ENCODE measurements around the gene RASGRP2.

The RASGRP2 gene

DNA sequence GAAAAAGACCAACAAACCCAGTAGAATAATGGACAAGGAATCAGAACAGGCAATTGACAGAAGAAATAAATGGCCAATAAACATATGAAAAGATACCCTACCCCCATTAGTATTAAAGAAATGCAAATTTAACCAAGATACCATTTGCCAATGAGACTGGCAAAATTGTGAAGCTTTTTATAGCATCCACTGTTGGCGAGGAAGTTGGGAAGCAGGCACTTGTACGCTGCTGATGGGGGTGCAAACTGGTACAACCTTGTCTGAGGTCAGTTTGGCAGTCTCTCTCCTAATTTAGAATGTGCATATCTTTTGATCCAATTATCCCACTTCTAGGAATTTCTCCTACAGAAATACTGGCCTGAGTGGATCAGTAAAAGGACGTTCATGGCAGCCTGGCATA, 12.3 kb downstream of the RASGRP2 start:
- ChIA-PET POLR2A (no interaction called here), CTCF (interaction anchor here (1.3 kb wide), 1 partner anchor 13 kb away, joined by 3 read pairs; no protein-coding TSS in a partner anchor)

DNA sequence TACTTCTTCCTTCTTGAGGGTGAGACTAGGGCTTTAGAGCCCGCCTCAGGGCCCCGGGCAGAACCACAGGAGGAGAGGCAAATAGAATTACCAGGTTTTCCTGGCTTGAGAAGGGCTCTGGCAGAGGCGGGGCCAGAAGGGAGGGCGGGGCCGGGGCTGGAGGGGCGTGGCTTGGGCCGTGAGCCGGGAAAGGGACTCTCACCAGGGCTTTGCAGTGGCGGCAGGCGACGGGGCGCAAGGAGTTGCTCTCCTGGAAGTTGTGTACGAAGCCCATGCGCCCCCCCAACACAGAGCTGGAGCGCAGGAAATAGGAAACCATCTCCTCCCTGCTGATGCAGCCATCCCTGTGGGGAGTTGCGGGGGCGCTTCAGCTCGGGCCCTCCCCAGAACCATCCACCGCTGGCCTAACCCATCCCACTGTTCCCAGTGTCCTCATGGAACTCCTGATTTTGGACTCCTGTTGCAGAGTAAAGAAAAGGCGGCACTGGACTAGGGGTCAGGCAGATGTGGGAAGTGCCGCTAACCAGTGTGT, 14.0 kb downstream of the RASGRP2 start:
- H3K9me3 ChIP-seq (ENCODE audit: control extremely low read depth in 1 of 5, control insufficient read depth in 4 of 5, insufficient read depth in 2 of 5, low read depth in 1 of 5, low read length in 4 of 5): no peaks in the 10 kb centered on the region
- H3K36me3 ChIP-seq (ENCODE audit: control insufficient read depth in 4 of 4, insufficient read depth in 4 of 4, low read length in 3 of 4): peaks cover 8 to 67% (median 49%) of the 10 kb centered on the region in 4 experiments
- no peak overlapping the region for H3K4me3 ChIP-seq (ENCODE audit: control insufficient read depth in 1 of 7, extremely low read depth in 1 of 7, insufficient read depth in 4 of 7, low read depth in 2 of 7, low read length in 6 of 7)
- POLR2A ChIA-PET: no interaction called here
- H3K27ac ChIP-seq (ENCODE audit: insufficient read depth in 1 of 2, low read depth in 1 of 2, low read length in 2 of 2, poor library complexity in 1 of 2, severe bottlenecking in 2 of 2): no peak overlapping the region
- CTCF ChIA-PET: interaction anchor here (1.1 to 1.3 kb wide), 2 partner anchors 8 to 41 kb away, joined by 3 to 4 read pairs; no protein-coding TSS in a partner anchor
- peaks cover 0 to 6% (median 4%) of the 10 kb centered on the region in 4 experiments for H3K4me1 ChIP-seq (ENCODE audit: control extremely low read depth in 1 of 4, control insufficient read depth in 4 of 4, insufficient read depth in 4 of 4, low read length in 3 of 4)
- 72% methylated on average over 15 of the region's 21 CpGs for whole genome bisulfite sequencing (ENCODE audit: insufficient coverage)
- H3K27me3 ChIP-seq (replicated peaks in 2 of 5; ENCODE audit: control insufficient read depth in 4 of 5, insufficient read depth in 5 of 5, low read length in 4 of 5): no peaks in the 10 kb centered on the region
- DNase-seq: peak in 1 of 3 donors; percentile 37

More for the DNA sequence above, 12.3 kb downstream of the RASGRP2 start:
- Histone ChIP-seq H3K27me3 (replicated peaks in 2 of 5; ENCODE audit: control insufficient read depth in 4 of 5, insufficient read depth in 5 of 5, low read length in 4 of 5) (no peaks in the 10 kb centered on the region), H3K4me1 (ENCODE audit: control extremely low read depth in 1 of 4, control insufficient read depth in 4 of 4, insufficient read depth in 4 of 4, low read length in 3 of 4) (peaks cover 0 to 3% (median 0%) of the 10 kb centered on the region in 4 experiments), H3K9me3 (ENCODE audit: control extremely low read depth in 1 of 5, control insufficient read depth in 4 of 5, insufficient read depth in 2 of 5, low read depth in 1 of 5, low read length in 4 of 5) (no peaks in the 10 kb centered on the region), H3K36me3 (ENCODE audit: control insufficient read depth in 4 of 4, insufficient read depth in 4 of 4, low read length in 3 of 4) (peaks cover 11 to 83% (median 61%) of the 10 kb centered on the region in 4 experiments), H3K27ac (ENCODE audit: insufficient read depth in 1 of 2, low read depth in 1 of 2, low read length in 2 of 2, poor library complexity in 1 of 2, severe bottlenecking in 2 of 2) (no peak overlapping the region), H3K4me3 (ENCODE audit: control insufficient read depth in 1 of 7, extremely low read depth in 1 of 7, insufficient read depth in 4 of 7, low read depth in 2 of 7, low read length in 6 of 7) (no peak overlapping the region)
- no peak for DNase-seq
- WGBS (ENCODE audit: insufficient coverage): 93% methylated on average over 2 of the region's 3 CpGs

DNA sequence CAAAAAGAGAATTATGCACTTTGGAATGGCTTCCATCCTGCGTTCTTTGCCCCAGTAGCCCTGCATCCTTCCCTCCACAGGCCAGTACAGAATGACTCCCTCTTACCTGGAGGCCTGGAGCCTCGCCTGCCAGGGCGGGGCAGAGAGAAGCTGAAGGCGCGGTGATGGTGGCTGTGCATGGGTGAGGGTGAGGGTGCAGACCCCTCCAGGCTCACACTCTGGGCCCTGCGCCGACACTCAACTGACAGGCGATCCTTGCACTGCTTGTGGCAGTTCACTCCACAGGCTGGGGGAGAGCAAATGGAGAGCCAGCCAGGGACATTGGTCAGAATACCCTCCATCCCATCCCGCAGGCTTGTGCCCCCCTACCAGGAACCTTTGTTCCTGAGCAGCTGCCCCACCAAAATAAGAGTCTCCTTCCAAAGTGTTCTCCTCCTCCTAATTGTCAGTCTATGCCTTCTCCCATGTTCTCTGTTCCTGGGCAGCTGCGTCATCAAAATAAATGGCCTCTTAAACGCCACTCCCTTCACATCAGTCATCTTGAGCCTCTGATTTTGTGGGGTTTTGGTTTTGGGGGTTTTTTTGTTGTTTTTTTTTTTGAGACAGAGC, 15.1 kb downstream of the RASGRP2 start:
- WGBS (ENCODE audit: insufficient coverage): 98% methylated on average over 8 of the region's 11 CpGs
- H3K27ac ChIP-seq (ENCODE audit: insufficient read depth in 1 of 2, low read depth in 1 of 2, low read length in 2 of 2, poor library complexity in 1 of 2, severe bottlenecking in 2 of 2): no peak overlapping the region
- no peaks in the 10 kb centered on the region for H3K9me3 ChIP-seq (ENCODE audit: control extremely low read depth in 1 of 5, control insufficient read depth in 4 of 5, insufficient read depth in 2 of 5, low read depth in 1 of 5, low read length in 4 of 5)
- no peak overlapping the region for H3K4me3 ChIP-seq (ENCODE audit: control insufficient read depth in 1 of 7, extremely low read depth in 1 of 7, insufficient read depth in 4 of 7, low read depth in 2 of 7, low read length in 6 of 7)
- DNase-seq: no peak
- ChIA-PET POLR2A (no interaction called here), CTCF (interaction anchor here (1.0 kb wide), 1 partner anchor 40 kb away, joined by 3 read pairs; no protein-coding TSS in a partner anchor)
- no peaks in the 10 kb centered on the region for H3K27me3 ChIP-seq (replicated peaks in 2 of 5; ENCODE audit: control insufficient read depth in 4 of 5, insufficient read depth in 5 of 5, low read length in 4 of 5)
- peaks cover 0 to 17% (median 10%) of the 10 kb centered on the region in 4 experiments for H3K4me1 ChIP-seq (ENCODE audit: control extremely low read depth in 1 of 4, control insufficient read depth in 4 of 4, insufficient read depth in 4 of 4, low read length in 3 of 4)
- peaks cover 7 to 57% (median 43%) of the 10 kb centered on the region in 4 experiments for H3K36me3 ChIP-seq (ENCODE audit: control insufficient read depth in 4 of 4, insufficient read depth in 4 of 4, low read length in 3 of 4)

DNA sequence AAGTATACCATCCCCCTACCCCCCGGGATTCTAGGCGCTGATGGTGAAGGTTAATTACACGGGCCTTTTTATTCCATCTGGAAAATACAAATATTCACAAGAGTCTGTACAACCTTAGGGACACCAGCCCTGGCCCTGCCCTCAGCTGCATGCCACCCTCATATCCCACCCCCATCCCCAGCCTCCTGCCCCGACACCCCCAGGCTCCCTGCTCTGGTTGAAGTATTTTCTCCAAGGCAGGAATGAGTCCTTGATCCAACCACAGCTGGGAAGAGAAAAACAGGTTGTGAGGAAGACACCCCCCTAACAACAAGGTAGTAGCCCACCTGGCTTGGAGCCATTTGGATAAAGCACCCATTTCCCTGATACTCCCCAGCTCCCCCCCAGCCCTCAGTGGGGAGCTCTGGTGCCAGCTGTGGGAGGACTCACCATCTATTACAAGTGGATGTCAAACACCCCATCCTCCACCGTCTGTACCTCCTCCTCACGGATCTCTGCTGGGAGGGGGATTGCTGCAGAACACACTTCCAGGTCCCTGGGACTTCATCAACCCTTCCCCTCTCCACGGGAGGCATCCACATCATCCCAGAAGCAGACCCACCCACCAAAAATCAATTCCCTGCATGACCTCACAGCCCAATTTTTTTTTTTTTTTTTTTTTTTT, 16.9 kb downstream of the RASGRP2 start:
- DNase-seq: no peak
- Histone ChIP-seq H3K36me3 (ENCODE audit: control insufficient read depth in 4 of 4, insufficient read depth in 4 of 4, low read length in 3 of 4) (peaks cover 7 to 46% (median 36%) of the 10 kb centered on the region in 4 experiments), H3K9me3 (ENCODE audit: control extremely low read depth in 1 of 5, control insufficient read depth in 4 of 5, insufficient read depth in 2 of 5, low read depth in 1 of 5, low read length in 4 of 5) (no peaks in the 10 kb centered on the region), H3K4me1 (ENCODE audit: control extremely low read depth in 1 of 4, control insufficient read depth in 4 of 4, insufficient read depth in 4 of 4, low read length in 3 of 4) (peaks cover 0 to 27% (median 17%) of the 10 kb centered on the region in 4 experiments), H3K27me3 (replicated peaks in 2 of 5; ENCODE audit: control insufficient read depth in 4 of 5, insufficient read depth in 5 of 5, low read length in 4 of 5) (peaks cover 0 to 7% (median 4%) of the 10 kb centered on the region in 5 experiments), H3K27ac (ENCODE audit: insufficient read depth in 1 of 2, low read depth in 1 of 2, low read length in 2 of 2, poor library complexity in 1 of 2, severe bottlenecking in 2 of 2) (no peak overlapping the region), H3K4me3 (ENCODE audit: control insufficient read depth in 1 of 7, extremely low read depth in 1 of 7, insufficient read depth in 4 of 7, low read depth in 2 of 7, low read length in 6 of 7) (no peak overlapping the region)
- ChIA-PET CTCF (interaction anchor here (0.9 to 2.1 kb wide), 6 partner anchors 9 to 74 kb away, joined by 3 to 10 read pairs (median 4); no protein-coding TSS in a partner anchor), POLR2A (no interaction called here)
- 89% methylated on average over 6 of the region's 7 CpGs for WGBS (ENCODE audit: insufficient coverage)

DNA sequence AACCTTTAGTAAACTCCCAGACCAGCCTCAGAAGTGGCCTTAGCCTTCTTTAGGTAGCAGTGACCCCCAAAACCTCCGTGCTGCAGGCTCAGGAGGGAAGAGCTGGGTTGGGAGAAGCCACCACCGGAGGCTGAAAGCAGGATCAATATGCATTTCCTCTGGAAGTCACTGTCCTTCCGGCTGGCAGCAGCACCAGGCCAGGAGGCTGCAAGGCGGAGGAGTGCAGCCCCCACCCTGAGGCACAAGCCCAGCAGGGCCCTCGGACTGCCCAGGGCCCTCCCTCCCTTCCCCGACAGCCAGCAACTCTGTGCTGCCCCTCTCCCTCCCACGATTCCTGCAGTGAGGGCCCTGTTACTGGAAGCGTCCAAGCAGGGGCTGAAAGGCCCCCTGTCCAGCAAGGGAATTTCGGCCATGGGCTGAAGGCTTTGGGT, 17.7 kb downstream of the RASGRP2 start:
- peaks cover 0 to 15% (median 5%) of the 10 kb centered on the region in 5 experiments for H3K27me3 ChIP-seq (replicated peaks in 2 of 5; ENCODE audit: control insufficient read depth in 4 of 5, insufficient read depth in 5 of 5, low read length in 4 of 5)
- no peaks in the 10 kb centered on the region for H3K9me3 ChIP-seq (ENCODE audit: control extremely low read depth in 1 of 5, control insufficient read depth in 4 of 5, insufficient read depth in 2 of 5, low read depth in 1 of 5, low read length in 4 of 5)
- no peak overlapping the region for H3K27ac ChIP-seq (ENCODE audit: insufficient read depth in 1 of 2, low read depth in 1 of 2, low read length in 2 of 2, poor library complexity in 1 of 2, severe bottlenecking in 2 of 2)
- WGBS (ENCODE audit: insufficient coverage): 81% methylated on average over 9 of the region's 9 CpGs
- POLR2A ChIA-PET: no interaction called here
- no peak for DNase-seq
- no peak overlapping the region for H3K4me3 ChIP-seq (ENCODE audit: control insufficient read depth in 1 of 7, extremely low read depth in 1 of 7, insufficient read depth in 4 of 7, low read depth in 2 of 7, low read length in 6 of 7)
- peaks cover 0 to 27% (median 17%) of the 10 kb centered on the region in 4 experiments for H3K4me1 ChIP-seq (ENCODE audit: control extremely low read depth in 1 of 4, control insufficient read depth in 4 of 4, insufficient read depth in 4 of 4, low read length in 3 of 4)
- CTCF ChIA-PET: interaction anchor here (0.9 to 2.9 kb wide), 9 partner anchors 10 to 74 kb away, joined by 3 to 11 read pairs (median 4); no protein-coding TSS in a partner anchor
- H3K36me3 ChIP-seq (ENCODE audit: control insufficient read depth in 4 of 4, insufficient read depth in 4 of 4, low read length in 3 of 4): peaks cover 7 to 38% (median 29%) of the 10 kb centered on the region in 4 experiments

DNA sequence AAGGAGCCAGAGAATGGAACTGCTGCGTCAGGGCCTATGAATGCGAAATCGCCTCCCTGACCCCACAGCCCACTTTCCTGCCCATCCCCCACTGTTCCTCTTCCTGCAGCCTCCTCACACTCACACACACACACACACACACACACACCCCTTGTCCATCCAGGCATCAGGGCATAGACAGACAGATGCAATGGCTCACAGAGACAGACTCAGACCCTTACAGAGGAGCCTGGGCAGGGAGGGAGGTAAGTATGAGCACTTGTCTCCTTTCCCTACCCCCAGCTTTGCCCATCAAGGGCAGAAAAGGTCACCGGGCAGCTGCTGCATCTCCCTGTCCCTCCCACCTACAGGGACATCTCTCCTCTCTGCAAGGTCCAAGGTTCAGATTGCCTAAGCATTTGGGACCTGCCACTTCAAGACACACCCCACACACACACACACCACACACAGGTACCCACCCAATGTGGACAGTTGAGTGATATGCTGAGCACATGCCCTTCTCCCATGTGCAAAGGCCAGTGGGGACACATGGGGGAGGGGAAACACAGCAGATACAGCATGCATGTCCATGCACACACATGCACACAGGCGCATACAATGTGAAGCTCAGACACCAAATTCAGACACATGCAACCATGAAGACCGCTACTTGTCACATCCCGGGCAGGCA, 18.9 kb downstream of the RASGRP2 start:
- peaks cover 0 to 27% (median 17%) of the 10 kb centered on the region in 4 experiments for H3K4me1 ChIP-seq (ENCODE audit: control extremely low read depth in 1 of 4, control insufficient read depth in 4 of 4, insufficient read depth in 4 of 4, low read length in 3 of 4)
- POLR2A ChIA-PET: no interaction called here

More for the DNA sequence above, 18.9 kb downstream of the RASGRP2 start:
- DNase-seq: no peak
- H3K9me3 ChIP-seq (ENCODE audit: control extremely low read depth in 1 of 5, control insufficient read depth in 4 of 5, insufficient read depth in 2 of 5, low read depth in 1 of 5, low read length in 4 of 5): no peaks in the 10 kb centered on the region
- no peak overlapping the region for H3K27ac ChIP-seq (ENCODE audit: insufficient read depth in 1 of 2, low read depth in 1 of 2, low read length in 2 of 2, poor library complexity in 1 of 2, severe bottlenecking in 2 of 2)
- 60% methylated on average over 1 of the region's 7 CpGs for WGBS (ENCODE audit: insufficient coverage)
- peaks cover 2 to 28% (median 21%) of the 10 kb centered on the region in 4 experiments for H3K36me3 ChIP-seq (ENCODE audit: control insufficient read depth in 4 of 4, insufficient read depth in 4 of 4, low read length in 3 of 4)
- CTCF ChIA-PET: interaction anchor here (0.6 to 2.9 kb wide), 10 partner anchors 8 to 430 kb away, joined by 3 to 11 read pairs (median 4); no protein-coding TSS in a partner anchor
- H3K27me3 ChIP-seq (replicated peaks in 2 of 5; ENCODE audit: control insufficient read depth in 4 of 5, insufficient read depth in 5 of 5, low read length in 4 of 5): peaks cover 0 to 22% (median 5%) of the 10 kb centered on the region in 5 experiments
- H3K4me3 ChIP-seq (ENCODE audit: control insufficient read depth in 1 of 7, extremely low read depth in 1 of 7, insufficient read depth in 4 of 7, low read depth in 2 of 7, low read length in 6 of 7): no peak overlapping the region
